Heart left ventricle (tissue), 13 donors: ENCODE measurements around the gene CNEP1R1.

Source experiments
- CTCF ChIP-seq, 12 donors: fragments of 200-600 bp; sonication (generic) in 4 of 12; IDR thresholded peaks; one replicate each; pipeline versions ENCODE4 v1.5.0 to v1.8.0; 2018 to 2022; ENCODE audit warnings: antibody characterized with exemption in 12 of 12, mild to moderate bottlenecking in 5 of 12
- POLR2A ChIP-seq, 2 donors: fragments of 450-650 bp; IDR thresholded peaks; one replicate each; pipeline ENCODE4 v1.6.1; 2017; ENCODE audit warnings: antibody characterized with exemption in 2 of 2, mild to moderate bottlenecking in 2 of 2, moderate library complexity in 2 of 2
- donor health status: ischemic (EF 13 %, LVEDD 7.1; RV severe dilation, severe dysfunction).
- donor health status: DM: no; HTN: yes; CAD: no.
- donor health status: DM: no; HTN: no; CAD: no.
- donor health status: ischemic (EF 25% LVEDD 6.9; RV normal size, moderate dysfunction).
- donor health status: ischemic (EF 25% LVEDD 5.7; RV mildly dilated, moderate dysfunction).
- donor health status: ischemic (EF 35%, LVEDD 5.7; RV mildly dilated, moderate dysfunction).
- donor health status: nonischemic (EF 11% LVEDD 7.7; RV severe dilation, severe dysfunction).
- donor health status: DM: yes; HTN: yes; CAD: no.
- donor health status: PGD.
- donor health status: ischemic (EF 29% LVEDD 5.4; RV normal size, mild dysfunction).
- donor health status: nonischemic (EF 23%, LVEDD 6.1; RV moderate dilation, normal function).

GRCh38 chr16:50024684-50025536, at the start of gene CNEP1R1:
- TF ChIP-seq CTCF (IDR thresholded peaks at IDR 0.05) (peak; percentile 99 to 100 (median 100)), POLR2A (IDR thresholded peaks at IDR 0.05) (peak in 1 of 2 donors; percentile 78)
